Activated naive CD8-positive, alpha-beta T cell treated with anti-CD3 and anti-CD28 coated beads, Interleukin-2, amount 10 ng/mL, durations not matched to agents 7 days and 5 days (primary cell): ENCODE data around the gene C2CD2. TPM values are rescaled to one million over a fixed set of nuclear protein-coding genes. Genes with fewer than 3 reads are reported as not detected.

Experiments used
- ATAC-seq: fragments of 150-1000 bp; cut with Tn5 transposase; one replicate; pipeline ENCODE4 v1.10.0; 2021; ENCODE audit warnings: low read depth, moderate library complexity
- POLR2A ChIA-PET: fragments of 350-600 bp; sonication (Branson Sonifier 250); formaldehyde crosslinking; loops from one replicate; lab custom pipeline; 2021; ENCODE audit warnings: antibody characterized with exemption; lab: Charles Lee
- DNase-seq: peaks from one replicate; pipeline ENCODE4 v3.0.0; 2021
- H3K27ac Mint-ChIP-seq: one replicate; pipeline ENCODE4 v1.8.0; 2022; ENCODE audit warnings: mild to moderate bottlenecking, mixed read lengths
- H3K27me3 Mint-ChIP-seq: one replicate; pipeline ENCODE4 v1.8.0; 2022; ENCODE audit warnings: mild to moderate bottlenecking, moderate library complexity, mixed read lengths
- H3K36me3 Mint-ChIP-seq: one replicate; pipeline ENCODE4 v1.8.0; 2021; ENCODE audit warnings: mild to moderate bottlenecking, mixed read lengths
- H3K4me1 Mint-ChIP-seq: one replicate; pipeline ENCODE4 v1.8.0; 2021; ENCODE audit warnings: mixed read lengths
- H3K4me3 Mint-ChIP-seq: one replicate; pipeline ENCODE4 v1.8.0; 2022; ENCODE audit warnings: mild to moderate bottlenecking, moderate library complexity, mixed read lengths
- H3K9me3 Mint-ChIP-seq: one replicate; pipeline ENCODE4 v1.8.0; 2021; ENCODE audit warnings: mixed read lengths
- total RNA-seq, 2 experiments: library from RNA; stranded (reverse); gene quantifications; one replicate each; pipeline ENCODE4 v1.2.3, GENCODE V29; 2021

C2CD2 gene
- total RNA-seq, 2 experiments from 2014 or later, result 9.4 to 11.9 TPM

- Mint-ChIP-seq H3K4me1 (peaks cover 35% of the 10 kb centered on the region), H3K4me3 (no peak overlapping the region), H3K9me3 (no peaks in the 10 kb centered on the region), H3K27me3 (peaks cover 17% of the 10 kb centered on the region), H3K36me3 (no peaks in the 10 kb centered on the region), H3K27ac (no peak overlapping the region)
- DNase-seq, result no peak
- ATAC-seq, result no peak
- POLR2A ChIA-PET, result no interaction called here
Measured at GRCh38 chr21:41931041-41931451, 22.8 kb downstream of the C2CD2 start.

GRCh38 chr21:41929248-41929647 lies 24.6 kb downstream of the C2CD2 start:
- H3K36me3 Mint-ChIP-seq, result no peaks in the 10 kb centered on the region
- peaks cover 49% of the 10 kb centered on the region for H3K4me1 Mint-ChIP-seq
- no peaks in the 10 kb centered on the region for H3K9me3 Mint-ChIP-seq
- ATAC-seq, result no peak
- H3K4me3 Mint-ChIP-seq, result peak overlapping the region; percentile 22
- H3K27me3 Mint-ChIP-seq, result peaks cover 14% of the 10 kb centered on the region
- no peak for DNase-seq
- H3K27ac Mint-ChIP-seq, result peak overlapping the region; percentile 12
- POLR2A ChIA-PET, result interaction anchor here (0.9 to 1.0 kb wide), 2 partner anchors 11 to 51 kb away, joined by 3 read pairs; no protein-coding TSS in a partner anchor

GRCh38 chr21:41928621-41929220 lies 25.1 kb downstream of the C2CD2 start:
- H3K4me3 Mint-ChIP-seq, result no peak overlapping the region
- H3K27me3 Mint-ChIP-seq, result peaks cover 9% of the 10 kb centered on the region
- POLR2A ChIA-PET, result interaction anchor here (0.6 to 0.9 kb wide), 4 partner anchors 11 to 311 kb away, joined by 3 to 4 read pairs (median 3); no protein-coding TSS in a partner anchor
- no peaks in the 10 kb centered on the region for H3K36me3 Mint-ChIP-seq
- H3K9me3 Mint-ChIP-seq, result no peaks in the 10 kb centered on the region
- peak overlapping the region; percentile 46 for H3K27ac Mint-ChIP-seq
- DNase-seq (no peak), ATAC-seq (no peak)
- peaks cover 53% of the 10 kb centered on the region for H3K4me1 Mint-ChIP-seq

- DNase-seq (no peak), ATAC-seq (peak; percentile 24)
- Mint-ChIP-seq H3K4me3 (peak overlapping the region; percentile 3), H3K9me3 (no peaks in the 10 kb centered on the region), H3K36me3 (no peaks in the 10 kb centered on the region), H3K4me1 (peaks cover 53% of the 10 kb centered on the region), H3K27ac (peak overlapping the region; percentile 56), H3K27me3 (peaks cover under 1% of the 10 kb centered on the region)
- POLR2A ChIA-PET, result interaction anchor here (1.3 to 3.0 kb wide), 2 partner anchors 28 to 29 kb away, joined by 4 to 12 read pairs; no protein-coding TSS in a partner anchor
Measured at GRCh38 chr21:41927727-41928409, 25.9 kb downstream of the C2CD2 start.

- peak overlapping the region; percentile 92 for H3K4me3 Mint-ChIP-seq
- POLR2A ChIA-PET, result interaction anchor here (1.3 to 3.0 kb wide), 5 partner anchors 27 to 181 kb away, joined by 4 to 22 read pairs (median 9); partner anchors contain the start of gene PRDM15
- DNase-seq (no peak), ATAC-seq (peak; percentile 13)
- no peaks in the 10 kb centered on the region for H3K27me3 Mint-ChIP-seq
- H3K36me3 Mint-ChIP-seq, result peaks cover under 1% of the 10 kb centered on the region
- H3K27ac Mint-ChIP-seq, result peak overlapping the region; percentile 97
- no peaks in the 10 kb centered on the region for H3K9me3 Mint-ChIP-seq
- H3K4me1 Mint-ChIP-seq, result peaks cover 50% of the 10 kb centered on the region
Measured at GRCh38 chr21:41926807-41927171, 27.0 kb downstream of the C2CD2 start.

GRCh38 chr21:41926117-41926806 lies 27.6 kb downstream of the C2CD2 start:
- peak overlapping the region; percentile 97 for H3K27ac Mint-ChIP-seq
- H3K4me1 Mint-ChIP-seq, result peaks cover 50% of the 10 kb centered on the region
- H3K4me3 Mint-ChIP-seq, result peak overlapping the region; percentile 92
- POLR2A ChIA-PET, result interaction anchor here (0.7 to 3.0 kb wide), 6 partner anchors 27 to 181 kb away, joined by 3 to 22 read pairs (median 6); partner anchors contain the start of gene PRDM15
- no peaks in the 10 kb centered on the region for H3K9me3 Mint-ChIP-seq
- no peaks in the 10 kb centered on the region for H3K27me3 Mint-ChIP-seq
- peak; percentile 87 for ATAC-seq
- H3K36me3 Mint-ChIP-seq, result peaks cover 3% of the 10 kb centered on the region
- peak; percentile 52 for DNase-seq

- peak overlapping the region; percentile 97 for H3K27ac Mint-ChIP-seq
- no peak for DNase-seq
- H3K36me3 Mint-ChIP-seq, result peaks cover 3% of the 10 kb centered on the region
- H3K27me3 Mint-ChIP-seq, result no peaks in the 10 kb centered on the region
- ATAC-seq, result no peak
- H3K9me3 Mint-ChIP-seq, result no peaks in the 10 kb centered on the region
- POLR2A ChIA-PET, result interaction anchor here (0.7 to 3.0 kb wide), 4 partner anchors 26 to 138 kb away, joined by 3 to 22 read pairs (median 10); partner anchors contain the start of gene PRDM15
- H3K4me3 Mint-ChIP-seq, result peak overlapping the region; percentile 92
- peaks cover 50% of the 10 kb centered on the region for H3K4me1 Mint-ChIP-seq
Measured at GRCh38 chr21:41925767-41926116, 28.1 kb downstream of the C2CD2 start.

- H3K27ac Mint-ChIP-seq, result no peak overlapping the region
- H3K36me3 Mint-ChIP-seq, result peaks cover 3% of the 10 kb centered on the region
- H3K27me3 Mint-ChIP-seq, result no peaks in the 10 kb centered on the region
- ATAC-seq (no peak), DNase-seq (no peak)
- peaks cover 46% of the 10 kb centered on the region for H3K4me1 Mint-ChIP-seq
- H3K9me3 Mint-ChIP-seq, result no peaks in the 10 kb centered on the region
- POLR2A ChIA-PET, result interaction anchor here (0.8 to 1.7 kb wide), 4 partner anchors 25 to 47 kb away, joined by 3 to 7 read pairs (median 6); partner anchors contain the start of gene PRDM15
- H3K4me3 Mint-ChIP-seq, result peak overlapping the region; percentile 18
Measured at GRCh38 chr21:41924368-41924754, 29.5 kb downstream of the C2CD2 start.

- H3K27ac Mint-ChIP-seq, result peak overlapping the region; percentile 71
- peak overlapping the region; percentile 69 for H3K4me3 Mint-ChIP-seq
- no peak for DNase-seq
- POLR2A ChIA-PET, result interaction anchor here (1.0 to 1.7 kb wide), 4 partner anchors 24 to 46 kb away, joined by 5 to 7 read pairs (median 6); partner anchors contain the start of gene PRDM15
- ATAC-seq, result peak; percentile 43
- H3K36me3 Mint-ChIP-seq, result peaks cover 3% of the 10 kb centered on the region
- no peaks in the 10 kb centered on the region for H3K27me3 Mint-ChIP-seq
- peaks cover 46% of the 10 kb centered on the region for H3K4me1 Mint-ChIP-seq
- no peaks in the 10 kb centered on the region for H3K9me3 Mint-ChIP-seq
Measured at GRCh38 chr21:41923631-41924367, 30.0 kb downstream of the C2CD2 start.

GRCh38 chr21:41923186-41923585 lies 30.6 kb downstream of the C2CD2 start:
- ATAC-seq (no peak), DNase-seq (no peak)
- no peak overlapping the region for H3K27ac Mint-ChIP-seq
- POLR2A ChIA-PET, result interaction anchor here (1.0 to 1.7 kb wide), 5 partner anchors 12 to 45 kb away, joined by 3 to 7 read pairs (median 6); partner anchors contain the start of gene PRDM15
- no peaks in the 10 kb centered on the region for H3K27me3 Mint-ChIP-seq
- no peaks in the 10 kb centered on the region for H3K9me3 Mint-ChIP-seq
- peaks cover 40% of the 10 kb centered on the region for H3K4me1 Mint-ChIP-seq
- H3K4me3 Mint-ChIP-seq, result peak overlapping the region; percentile 69
- H3K36me3 Mint-ChIP-seq, result peaks cover 3% of the 10 kb centered on the region

- Mint-ChIP-seq H3K9me3 (no peaks in the 10 kb centered on the region), H3K4me3 (no peak overlapping the region), H3K27me3 (no peaks in the 10 kb centered on the region), H3K4me1 (peaks cover 25% of the 10 kb centered on the region), H3K36me3 (peaks cover 3% of the 10 kb centered on the region), H3K27ac (no peak overlapping the region)
- POLR2A ChIA-PET, result no interaction called here
- DNase-seq (no peak), ATAC-seq (no peak)
Measured at GRCh38 chr21:41921021-41921420, 32.8 kb downstream of the C2CD2 start.

GRCh38 chr21:41920476-41920875 lies 33.3 kb downstream of the C2CD2 start:
- H3K27me3 Mint-ChIP-seq, result no peaks in the 10 kb centered on the region
- H3K36me3 Mint-ChIP-seq, result peaks cover 5% of the 10 kb centered on the region
- peaks cover 20% of the 10 kb centered on the region for H3K4me1 Mint-ChIP-seq
- H3K9me3 Mint-ChIP-seq, result no peaks in the 10 kb centered on the region
- ATAC-seq (no peak), DNase-seq (no peak)
- no peak overlapping the region for H3K27ac Mint-ChIP-seq
- POLR2A ChIA-PET, result no interaction called here
- no peak overlapping the region for H3K4me3 Mint-ChIP-seq
